HEK293 (cell line): Measurements from ENCODE around the gene MID1IP1.

Source experiments
- CTCF ChIA-PET: fragments of 350-600 bp; formaldehyde crosslinking; extraction: SDS; loops from one replicate; lab custom pipeline; 2021; ENCODE audit warnings: antibody characterized with exemption; lab: Yijun Ruan, JAX
- POLR2A ChIA-PET: fragments of 300-600 bp; formaldehyde crosslinking; extraction: SDS; loops from one replicate; lab custom pipeline; 2020; ENCODE audit warnings: antibody characterized with exemption, inconsistent platforms; lab: Yijun Ruan, JAX
- H3K27ac ChIP-seq: fragments of 200-500 bp; sonication (Bioruptor generic); 2 replicates; pipeline ENCODE4 v1.5.1; 2014; ENCODE audit warnings: low read depth, low read length, control low read depth, inconsistent platforms; ENCODE audit errors: extremely low read depth
- H3K36me3 ChIP-seq, 2 experiments: fragments of 200-500 bp in 1 of 2; sonication (Bioruptor generic) in 1 of 2; 1 replicate in 1 of 2; 2 replicates in 1 of 2; pipeline ENCODE4 v1.5.1; 2014 to 2017; ENCODE audit warnings: inconsistent platforms in 2 of 2, low read length in 2 of 2; ENCODE audit not compliant: control insufficient read depth in 2 of 2, insufficient read depth in 1 of 2
- H3K4me1 ChIP-seq: fragments of 200-500 bp; sonication (Bioruptor generic); 2 replicates; pipeline ENCODE4 v1.5.1; 2014; ENCODE audit warnings: mild to moderate bottlenecking, low read length, inconsistent platforms; ENCODE audit not compliant: control insufficient read depth, insufficient read depth
- H3K4me3 ChIP-seq: 2 replicates; pipeline ENCODE4 v1.5.1; 2011; ENCODE audit warnings: low read depth, mild to moderate bottlenecking, control low read depth, low read length, moderate library complexity
- H3K9me3 ChIP-seq: fragments of 200-500 bp; sonication (Bioruptor generic); 2 replicates; pipeline ENCODE4 v1.5.1; 2014; ENCODE audit warnings: low read depth, low read length, inconsistent platforms; ENCODE audit not compliant: control insufficient read depth, insufficient read depth
- REST ChIP-seq: fragments of 450-650 bp; formaldehyde crosslinking; IDR thresholded peaks from 2 replicates; pipeline ENCODE4 v1.5.1; 2016; ENCODE audit warnings: missing biosample characterization, missing genetic modification characterization
- ZBTB1 ChIP-seq: fragments of 450-650 bp; formaldehyde crosslinking; IDR thresholded peaks from 2 replicates; pipeline ENCODE4 v1.5.1; 2016; ENCODE audit warnings: missing biosample characterization, missing genetic modification characterization
- ZNF157 ChIP-seq: fragments of 450-650 bp; formaldehyde crosslinking; IDR thresholded peaks from 2 replicates; pipeline ENCODE4 v1.5.1; 2016; ENCODE audit warnings: missing biosample characterization, missing genetic modification characterization
- ZNF350 ChIP-seq: fragments of 450-650 bp; formaldehyde crosslinking; IDR thresholded peaks from 2 replicates; pipeline ENCODE4 v1.5.0; 2017; ENCODE audit warnings: missing biosample characterization, mild to moderate bottlenecking, missing genetic modification characterization
- ZNF398 ChIP-seq: fragments of 450-650 bp; formaldehyde crosslinking; IDR thresholded peaks from 2 replicates; pipeline ENCODE4 v1.5.1; 2017; ENCODE audit warnings: missing biosample characterization, missing genetic modification characterization
- ZNF416 ChIP-seq: fragments of 450-650 bp; formaldehyde crosslinking; IDR thresholded peaks from 2 replicates; pipeline ENCODE4 v1.5.1; 2016; ENCODE audit warnings: missing biosample characterization, missing genetic modification characterization
- ZNF433 ChIP-seq: fragments of 450-650 bp; formaldehyde crosslinking; IDR thresholded peaks from 2 replicates; pipeline ENCODE4 v1.5.1; 2016; ENCODE audit warnings: missing biosample characterization, missing genetic modification characterization, low read depth
- ZNF518A ChIP-seq: fragments of 450-650 bp; formaldehyde crosslinking; conservative IDR thresholded peaks from 2 replicates; pipeline ENCODE4 v1.5.1; 2016; ENCODE audit warnings: low read depth, missing biosample characterization, missing genetic modification characterization
- ZNF521 ChIP-seq: fragments of 450-650 bp; formaldehyde crosslinking; IDR thresholded peaks from 2 replicates; pipeline ENCODE4 v1.5.1; 2017; ENCODE audit warnings: missing biosample characterization, mild to moderate bottlenecking, missing genetic modification characterization
- ZNF610 ChIP-seq: fragments of 450-650 bp; formaldehyde crosslinking; IDR thresholded peaks from 2 replicates; pipeline ENCODE4 v1.5.1; 2016; ENCODE audit warnings: missing biosample characterization, missing genetic modification characterization, borderline replicate concordance
- ZNF747 ChIP-seq: fragments of 450-650 bp; formaldehyde crosslinking; IDR thresholded peaks from 2 replicates; pipeline ENCODE4 v1.5.1; 2016; ENCODE audit warnings: missing biosample characterization, missing genetic modification characterization
- ZNF791 ChIP-seq: fragments of 450-650 bp; formaldehyde crosslinking; IDR thresholded peaks from 2 replicates; pipeline ENCODE4 v1.5.1; 2016; ENCODE audit warnings: missing biosample characterization, missing genetic modification characterization
- ZSCAN30 ChIP-seq: fragments of 450-650 bp; IDR thresholded peaks from 2 replicates; pipeline ENCODE4 v1.5.1; 2018; ENCODE audit warnings: missing biosample characterization, mild to moderate bottlenecking, missing genetic modification characterization, moderate library complexity
- TF ChIP-seq, protein P1 (sequence below): fragments of 450-650 bp; formaldehyde crosslinking; IDR thresholded peaks from 2 replicates; pipeline ENCODE4 v1.5.1; 2016; ENCODE audit warnings: missing biosample characterization, missing genetic modification characterization
- TF ChIP-seq, protein P2 (sequence below): fragments of 450-650 bp; formaldehyde crosslinking; IDR thresholded peaks from 2 replicates; pipeline ENCODE4 v1.5.1; 2016; ENCODE audit warnings: missing biosample characterization, missing genetic modification characterization
- TF ChIP-seq, protein P3 (sequence below): fragments of 450-650 bp; formaldehyde crosslinking; IDR thresholded peaks from 2 replicates; pipeline ENCODE4 v1.5.1; 2016; ENCODE audit warnings: missing biosample characterization, missing genetic modification characterization
- TF ChIP-seq, protein P4 (sequence below): fragments of 450-650 bp; IDR thresholded peaks from 2 replicates; pipeline ENCODE4 v1.5.1; 2018; ENCODE audit warnings: missing biosample characterization, missing genetic modification characterization

Gene MID1IP1

DNA sequence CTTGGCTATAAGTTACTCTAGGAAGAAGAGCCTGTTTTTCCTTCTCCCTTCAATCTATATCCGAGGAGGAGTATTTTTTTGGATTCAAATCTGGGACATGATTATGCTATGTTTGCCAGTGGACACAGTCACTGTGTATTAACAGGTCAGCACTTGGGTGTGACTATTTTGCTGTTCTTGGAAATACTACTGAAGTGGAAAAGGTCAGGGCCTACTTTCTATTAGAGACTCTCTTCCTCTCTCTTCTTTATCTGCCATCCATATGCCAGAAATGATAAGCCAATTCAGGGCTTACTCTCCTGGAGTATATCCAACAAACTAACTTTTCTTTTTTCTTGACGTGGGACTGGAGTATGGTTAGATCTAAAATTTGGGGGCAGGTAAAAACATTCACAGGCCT lies 40.5 kb downstream of the MID1IP1 start (continued):
- TF ChIP-seq, protein P1, sequence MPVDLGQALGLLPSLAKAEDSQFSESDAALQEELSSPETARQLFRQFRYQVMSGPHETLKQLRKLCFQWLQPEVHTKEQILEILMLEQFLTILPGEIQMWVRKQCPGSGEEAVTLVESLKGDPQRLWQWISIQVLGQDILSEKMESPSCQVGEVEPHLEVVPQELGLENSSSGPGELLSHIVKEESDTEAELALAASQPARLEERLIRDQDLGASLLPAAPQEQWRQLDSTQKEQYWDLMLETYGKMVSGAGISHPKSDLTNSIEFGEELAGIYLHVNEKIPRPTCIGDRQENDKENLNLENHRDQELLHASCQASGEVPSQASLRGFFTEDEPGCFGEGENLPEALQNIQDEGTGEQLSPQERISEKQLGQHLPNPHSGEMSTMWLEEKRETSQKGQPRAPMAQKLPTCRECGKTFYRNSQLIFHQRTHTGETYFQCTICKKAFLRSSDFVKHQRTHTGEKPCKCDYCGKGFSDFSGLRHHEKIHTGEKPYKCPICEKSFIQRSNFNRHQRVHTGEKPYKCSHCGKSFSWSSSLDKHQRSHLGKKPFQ (tag by site-specific recombination): no peak
- TF ChIP-seq ZNF791 (tag by site-specific recombination): no peak
- TF ChIP-seq, all 188 proteins: peak for 0

- Histone ChIP-seq H3K4me1 (no peaks in the 10 kb centered on the region), H3K27ac (no peak overlapping the region), H3K4me3 (no peak overlapping the region), H3K9me3 (no peaks in the 10 kb centered on the region), H3K36me3 (no peaks in the 10 kb centered on the region)
- CTCF ChIA-PET: no interaction called here
- POLR2A ChIA-PET: no interaction called here
- TF ChIP-seq ZNF350 (no peak), ZNF398 (no peak), ZBTB1 (tag by site-specific recombination) (no peak), ZNF157 (tag by site-specific recombination) (no peak), REST (tag by site-specific recombination) (no peak), ZNF747 (no peak), ZNF416 (tag by site-specific recombination) (no peak), ZNF518A (tag by site-specific recombination) (no peak), ZNF610 (tag by site-specific recombination) (no peak), ZNF433 (no peak), ZNF791 (tag by site-specific recombination) (no peak), ZNF521 (no peak), ZSCAN30 (tag by site-specific recombination) (no peak)
- TF ChIP-seq, protein P2, sequence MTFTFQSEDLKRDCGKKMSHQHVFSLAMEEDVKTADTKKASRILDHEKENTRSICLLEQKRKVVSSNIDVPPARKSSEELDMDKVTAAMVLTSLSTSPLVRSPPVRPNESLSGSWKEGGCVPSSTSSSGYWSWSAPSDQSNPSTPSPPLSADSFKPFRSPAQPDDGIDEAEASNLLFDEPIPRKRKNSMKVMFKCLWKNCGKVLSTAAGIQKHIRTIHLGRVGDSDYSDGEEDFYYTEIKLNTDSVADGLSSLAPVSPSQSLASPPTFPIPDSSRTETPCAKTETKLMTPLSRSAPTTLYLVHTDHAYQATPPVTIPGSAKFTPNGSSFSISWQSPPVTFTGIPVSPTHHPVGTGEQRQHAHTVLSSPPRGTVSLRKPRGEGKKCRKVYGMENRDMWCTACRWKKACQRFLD (tag by site-specific recombination): no peak
- TF ChIP-seq, protein P3, sequence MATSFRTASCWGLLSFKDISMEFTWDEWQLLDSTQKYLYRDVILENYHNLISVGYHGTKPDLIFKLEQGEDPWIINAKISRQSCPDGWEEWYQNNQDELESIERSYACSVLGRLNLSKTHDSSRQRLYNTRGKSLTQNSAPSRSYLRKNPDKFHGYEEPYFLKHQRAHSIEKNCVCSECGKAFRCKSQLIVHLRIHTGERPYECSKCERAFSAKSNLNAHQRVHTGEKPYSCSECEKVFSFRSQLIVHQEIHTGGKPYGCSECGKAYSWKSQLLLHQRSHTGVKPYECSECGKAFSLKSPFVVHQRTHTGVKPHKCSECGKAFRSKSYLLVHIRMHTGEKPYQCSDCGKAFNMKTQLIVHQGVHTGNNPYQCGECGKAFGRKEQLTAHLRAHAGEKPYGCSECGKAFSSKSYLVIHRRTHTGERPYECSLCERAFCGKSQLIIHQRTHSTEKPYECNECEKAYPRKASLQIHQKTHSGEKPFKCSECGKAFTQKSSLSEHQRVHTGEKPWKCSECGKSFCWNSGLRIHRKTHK (tag by site-specific recombination): no peak
- TF ChIP-seq, protein P1 (tag by site-specific recombination): no peak
- TF ChIP-seq, protein P4, sequence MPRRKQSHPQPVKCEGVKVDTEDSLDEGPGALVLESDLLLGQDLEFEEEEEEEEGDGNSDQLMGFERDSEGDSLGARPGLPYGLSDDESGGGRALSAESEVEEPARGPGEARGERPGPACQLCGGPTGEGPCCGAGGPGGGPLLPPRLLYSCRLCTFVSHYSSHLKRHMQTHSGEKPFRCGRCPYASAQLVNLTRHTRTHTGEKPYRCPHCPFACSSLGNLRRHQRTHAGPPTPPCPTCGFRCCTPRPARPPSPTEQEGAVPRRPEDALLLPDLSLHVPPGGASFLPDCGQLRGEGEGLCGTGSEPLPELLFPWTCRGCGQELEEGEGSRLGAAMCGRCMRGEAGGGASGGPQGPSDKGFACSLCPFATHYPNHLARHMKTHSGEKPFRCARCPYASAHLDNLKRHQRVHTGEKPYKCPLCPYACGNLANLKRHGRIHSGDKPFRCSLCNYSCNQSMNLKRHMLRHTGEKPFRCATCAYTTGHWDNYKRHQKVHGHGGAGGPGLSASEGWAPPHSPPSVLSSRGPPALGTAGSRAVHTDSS: no peak
Observed at GRCh38 chrX:38845426-38845825, 44.2 kb downstream of the MID1IP1 start.
